Activated T-helper 1 cell treated with anti-CD3 and anti-CD28 coated beads, Interleukin-2, amount 50 U/mL, for 16 hours (primary cell): ENCODE data around the gene ATP6V0E2.

Experiments
- DNase-seq, 2 donors: peaks; one replicate each; pipeline ENCODE4 v3.0.0-alpha.2; 2020; ENCODE audit warnings: low read depth in 1 of 2, low spot score in 1 of 2

The ATP6V0E2 gene

DNA sequence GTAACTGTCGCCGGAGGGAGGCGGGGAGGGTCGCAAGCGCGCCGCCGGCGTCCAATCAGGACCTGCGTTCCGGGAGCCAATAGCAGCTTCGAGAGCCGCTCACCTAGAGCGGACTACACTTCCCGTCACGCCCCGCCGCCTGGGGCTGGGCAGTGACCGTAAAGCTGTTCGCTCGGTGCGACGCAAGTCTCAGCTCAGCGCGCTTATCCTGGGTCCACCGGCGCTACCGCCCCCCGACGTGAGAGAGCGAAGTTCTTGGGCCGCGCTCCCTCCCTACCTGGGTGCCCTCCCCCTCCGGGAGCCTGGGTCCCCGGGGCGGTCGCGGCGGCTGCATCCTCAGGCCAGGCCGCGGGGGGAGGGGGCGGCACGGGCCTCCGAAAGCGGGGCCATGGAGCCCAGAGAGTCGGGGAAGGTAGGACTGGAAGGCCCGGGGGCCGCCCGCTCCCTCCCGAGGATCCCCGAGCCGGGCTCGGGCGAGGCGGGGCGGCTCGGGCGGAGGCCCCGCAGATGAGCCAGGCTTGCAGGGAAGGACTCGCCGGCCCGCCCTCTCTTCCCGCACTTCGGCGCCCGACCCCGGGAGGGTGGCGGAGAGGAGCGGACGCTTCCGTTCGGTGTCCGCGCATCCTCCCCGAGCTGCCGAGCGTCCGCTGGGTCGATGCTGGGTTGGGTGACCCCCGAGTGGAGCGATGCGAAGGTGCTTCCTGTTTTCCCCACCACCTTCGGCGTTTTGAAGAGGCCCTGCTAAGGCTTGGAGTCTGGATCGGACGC lies 35.4 kb upstream of the ATP6V0E2 start, which contains the start of gene ZNF862:
TSS of gene ZNF862 (plus strand) at position 152 of the 768 bp plus-strand sequence. CDS start at position 389, 237 bp downstream.
- DNase-seq = peak; percentile 91 to 94

DNA sequence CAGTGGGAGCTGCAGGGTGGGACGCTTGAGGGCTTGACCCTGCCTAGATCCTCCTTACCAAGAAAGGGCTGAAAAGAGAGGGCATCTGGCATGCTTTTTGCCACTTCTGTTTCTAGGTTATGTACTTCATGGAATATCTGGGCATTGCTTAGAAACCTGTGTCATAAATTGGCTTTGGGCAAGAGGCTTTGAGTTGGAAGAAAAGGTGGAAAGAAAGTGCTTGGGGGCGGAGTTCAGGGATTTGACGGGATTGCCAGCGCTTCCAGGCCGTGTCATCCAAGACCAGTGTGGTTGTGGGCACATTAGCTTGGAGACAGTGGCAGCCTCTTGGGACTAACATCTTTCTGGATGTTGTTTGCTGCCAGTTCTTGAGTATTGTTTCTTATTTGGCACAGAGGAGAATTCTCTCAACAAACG lies 34.8 kb upstream of the ATP6V0E2 start:
- DNase-seq = no peak

DNA sequence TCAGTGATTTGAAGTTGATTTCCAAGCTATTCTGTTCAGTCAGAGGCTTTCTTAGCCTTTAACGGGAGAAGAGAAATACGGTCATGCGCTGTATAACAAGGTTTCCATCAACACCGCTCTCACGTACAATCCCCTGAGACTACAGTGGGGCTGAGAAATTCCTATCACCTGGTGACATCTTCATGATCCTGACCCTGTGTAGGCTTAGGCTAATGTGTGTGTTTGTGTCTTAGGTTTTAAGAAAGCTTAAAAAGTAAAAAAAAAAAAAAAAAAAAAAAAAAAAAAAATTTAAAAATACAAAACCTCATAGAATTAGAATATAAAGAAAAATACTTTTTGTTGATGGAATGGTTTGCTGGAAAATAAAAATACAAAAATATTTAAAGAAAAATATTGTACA lies 33.8 kb upstream of the ATP6V0E2 start:
- DNase-seq = no peak

- no peak for DNase-seq
Measured at GRCh38 chr7:149843566-149843965, 30.2 kb upstream of the ATP6V0E2 start.

- no peak for DNase-seq
Measured at GRCh38 chr7:149844445-149844844, 29.3 kb upstream of the ATP6V0E2 start.

DNA sequence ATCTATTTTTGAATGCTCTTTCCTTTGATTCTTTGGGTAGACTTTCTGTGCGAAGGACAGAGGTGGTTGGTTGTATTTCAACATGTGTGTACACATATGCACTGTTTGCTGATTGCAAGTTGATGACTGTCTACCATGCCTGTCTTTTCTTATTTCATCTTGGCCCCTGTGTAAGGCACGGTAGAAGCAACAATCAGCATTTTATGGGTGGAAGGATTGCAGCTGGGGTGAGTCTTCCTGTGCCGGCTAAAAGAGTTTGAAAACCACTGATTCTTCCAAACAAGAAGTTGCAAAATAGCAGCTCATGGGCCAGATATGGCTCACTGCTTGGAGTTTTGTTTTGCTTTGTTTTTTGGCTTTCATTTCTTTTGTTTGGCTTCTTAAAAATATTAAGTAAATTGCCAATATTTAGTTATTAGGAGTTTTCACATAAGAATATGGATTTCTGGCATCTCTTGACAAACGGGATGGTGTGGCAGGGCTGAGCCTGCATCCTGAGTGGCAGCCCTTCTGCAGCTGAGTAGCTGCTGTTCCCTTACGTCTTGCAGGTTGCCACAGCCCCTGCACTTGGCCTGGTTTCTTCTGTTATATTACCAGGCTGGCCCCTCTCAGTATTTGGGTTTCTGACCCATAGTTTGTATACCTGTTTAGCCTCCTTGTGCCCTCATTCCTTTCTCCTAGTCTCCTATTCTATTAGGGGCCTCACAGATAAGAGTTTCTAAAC lies 28.4 kb upstream of the ATP6V0E2 start:
- no peak for DNase-seq

GRCh38 chr7:149846021-149846420 lies 27.7 kb upstream of the ATP6V0E2 start:
- no peak for DNase-seq

DNA sequence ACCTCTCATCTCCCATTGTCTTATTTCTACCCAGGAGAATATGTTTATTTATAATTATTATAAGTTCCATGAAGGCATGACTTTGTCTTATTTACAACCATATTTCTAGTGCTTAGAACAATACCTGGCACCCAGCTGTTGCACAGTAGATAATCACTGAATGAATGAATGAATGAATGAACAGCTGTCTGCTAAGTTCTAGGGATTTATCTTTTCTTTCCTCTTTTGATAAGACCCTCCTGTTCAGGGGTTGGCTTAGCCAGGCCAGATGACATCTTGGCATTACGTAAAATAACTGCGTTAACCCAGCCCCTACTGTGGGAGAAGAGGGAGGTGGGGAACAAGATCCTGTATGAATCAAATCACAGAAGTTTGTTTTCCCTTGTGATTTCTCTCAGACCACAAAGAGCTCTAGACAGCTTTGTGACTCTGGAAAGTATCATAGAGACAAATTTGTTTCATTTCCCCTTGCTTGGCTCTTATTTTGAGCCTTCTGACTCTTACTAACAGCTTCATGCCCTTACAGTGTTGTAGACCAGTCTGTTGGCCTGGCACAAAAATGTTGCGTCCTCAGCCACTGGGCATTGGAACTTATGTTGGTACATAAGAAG lies 27.2 kb upstream of the ATP6V0E2 start:
- DNase-seq = no peak

GRCh38 chr7:149849174-149849573 lies 24.6 kb upstream of the ATP6V0E2 start:
- no peak for DNase-seq

- DNase-seq = no peak
Measured at GRCh38 chr7:149850007-149850594, 23.7 kb upstream of the ATP6V0E2 start.

DNA sequence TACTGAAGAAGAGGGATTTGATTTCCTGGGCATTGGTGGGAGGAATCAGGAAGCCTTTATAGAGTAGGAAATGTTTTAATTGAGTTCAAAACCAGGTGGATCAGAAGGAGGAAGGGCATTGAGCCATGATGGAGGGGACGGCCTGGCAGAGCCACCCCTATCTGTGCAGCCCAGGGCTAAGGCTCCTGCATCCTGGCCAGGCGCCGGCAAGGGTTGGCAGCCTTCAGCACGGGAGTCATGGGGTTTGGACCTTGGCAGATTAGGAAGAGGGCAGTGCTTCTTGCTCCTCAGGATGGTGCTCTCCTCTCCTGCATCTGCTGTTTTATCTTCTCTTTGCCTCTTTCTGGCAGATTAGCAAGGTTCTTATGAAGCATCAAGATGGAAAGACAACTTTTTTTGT lies 23.1 kb upstream of the ATP6V0E2 start:
- no peak for DNase-seq

- no peak for DNase-seq
Measured at GRCh38 chr7:149851449-149851848, 22.3 kb upstream of the ATP6V0E2 start.

DNA sequence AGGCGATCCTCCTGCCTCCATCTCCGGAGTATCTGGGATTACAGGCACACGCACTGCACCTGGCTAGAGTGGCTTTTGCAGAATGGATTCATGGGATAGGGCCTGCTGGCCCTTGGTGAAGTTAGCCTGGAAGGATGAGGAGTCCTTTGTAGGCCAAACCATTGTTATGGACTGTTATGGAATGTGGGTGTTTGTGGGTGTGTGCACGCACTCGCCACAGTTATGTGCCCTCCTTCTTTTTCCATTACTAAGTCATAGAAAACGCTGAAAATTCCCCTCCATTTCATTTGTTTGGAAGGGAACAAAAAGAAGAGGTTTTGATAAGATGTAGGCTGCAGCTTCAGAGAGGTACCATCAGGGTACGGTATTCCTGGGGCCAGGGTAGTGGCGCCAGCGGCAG lies 20.6 kb upstream of the ATP6V0E2 start:
- DNase-seq = no peak

DNA sequence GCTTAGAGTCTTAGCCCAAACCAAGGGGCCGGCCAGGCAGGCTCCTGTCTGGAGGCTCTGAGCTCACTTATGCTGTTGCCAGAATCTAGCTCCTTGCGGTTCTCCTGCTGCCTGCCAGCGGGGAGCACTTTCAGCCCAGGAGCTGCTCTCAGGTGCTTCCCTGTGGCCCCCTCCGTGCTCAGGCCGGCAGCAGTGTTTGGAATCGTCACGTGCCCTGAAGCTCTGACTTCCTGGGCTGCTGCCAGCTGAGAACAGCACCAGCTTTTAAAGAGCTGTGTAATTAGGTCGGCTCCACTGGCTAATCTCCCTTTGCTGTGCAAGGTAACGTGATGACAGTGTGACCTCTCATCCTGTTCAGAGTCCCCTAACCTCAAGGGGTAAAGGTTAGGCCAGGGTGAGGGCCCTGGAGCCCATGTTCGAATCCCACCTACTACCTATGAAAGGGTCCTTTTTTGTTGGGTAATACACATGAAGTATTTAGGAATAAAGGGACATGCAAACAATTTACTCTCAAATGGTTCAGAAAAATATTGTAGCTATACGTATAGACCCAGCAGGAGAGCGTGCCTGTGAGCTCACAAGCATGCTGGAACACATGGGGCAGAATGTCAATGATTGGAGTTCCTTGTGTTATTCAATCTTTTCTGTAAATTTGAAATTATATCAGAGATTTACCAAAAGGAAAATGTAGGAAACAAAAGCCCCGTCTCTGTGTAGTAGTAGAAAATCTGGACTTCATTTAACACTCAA lies 19.0 kb upstream of the ATP6V0E2 start:
- DNase-seq = no peak

- no peak for DNase-seq
Measured at GRCh38 chr7:149855361-149856305, 18.1 kb upstream of the ATP6V0E2 start.

GRCh38 chr7:149856583-149856982 lies 17.2 kb upstream of the ATP6V0E2 start:
- no peak for DNase-seq

GRCh38 chr7:149859369-149859768 lies 14.4 kb upstream of the ATP6V0E2 start:
- no peak for DNase-seq

- no peak for DNase-seq
Measured at GRCh38 chr7:149859876-149860275, 13.9 kb upstream of the ATP6V0E2 start.

GRCh38 chr7:149860821-149861727 lies 12.7 kb upstream of the ATP6V0E2 start:
- no peak for DNase-seq
